Upper lobe of right lung (tissue), 1 donor: ENCODE measurements around the gene RMDN2. TPM values are rescaled to one million over a fixed set of nuclear protein-coding genes. Genes with fewer than 3 reads are reported as not detected.
"Not testable (repeated sequence)": the region's sequence is repeated elsewhere in the genome, so short reads cannot be mapped to it uniquely, and the experiment has no call there.

Experiments
- ATAC-seq: fragments of 200-7000 bp; cut with Tn5 transposase; one replicate; pipeline ENCODE4 v1.9.1; 2020; ENCODE audit warnings: mild to moderate bottlenecking, moderate library complexity
- DNase-seq: peaks from one replicate; pipeline ENCODE4 v3.0.0-alpha.2; 2020
- H3K27ac ChIP-seq: fragments of 200-600 bp; one replicate; pipeline ENCODE4 v1.8.0; 2022
- H3K27me3 ChIP-seq: fragments of 200-600 bp; one replicate; pipeline ENCODE4 v1.8.0; 2022; ENCODE audit warnings: mild to moderate bottlenecking
- H3K36me3 ChIP-seq: fragments of 200-600 bp; one replicate; pipeline ENCODE4 v1.8.0; 2022
- H3K4me1 ChIP-seq: fragments of 200-600 bp; one replicate; pipeline ENCODE4 v1.8.0; 2022
- H3K4me3 ChIP-seq: fragments of 200-600 bp; one replicate; pipeline ENCODE4 v1.8.0; 2022; ENCODE audit warnings: mild to moderate bottlenecking
- H3K9me3 ChIP-seq: fragments of 200-600 bp; one replicate; pipeline ENCODE4 v1.8.0; 2022
- intact Hi-C: fragments of 100-400 bp; cut with DNase I; formaldehyde crosslinking; loops from one replicate; pipeline ENCODE4 v1.11.0; 2022
- total RNA-seq: library from RNA; stranded (reverse); fragmentation: NEBNext Ultra II Directional; extraction: Animal tissue kit (Norgen Biotek cat#: 25700); gene quantifications from one replicate; pipeline ENCODE4 v1.2.1, GENCODE V29; 2021
- TF ChIP-seq, protein P1 (sequence below): fragments of 200-600 bp; IDR thresholded peaks from one replicate; pipeline ENCODE4 v1.8.0; 2022; ENCODE audit warnings: antibody characterized with exemption
- donor health status: DM: no; HTN: yes; CAD: no; lungs with severe emphysema.

The RMDN2 gene
- total RNA-seq, 1 donor from 2014 or later, result 23.1 TPM

DNA sequence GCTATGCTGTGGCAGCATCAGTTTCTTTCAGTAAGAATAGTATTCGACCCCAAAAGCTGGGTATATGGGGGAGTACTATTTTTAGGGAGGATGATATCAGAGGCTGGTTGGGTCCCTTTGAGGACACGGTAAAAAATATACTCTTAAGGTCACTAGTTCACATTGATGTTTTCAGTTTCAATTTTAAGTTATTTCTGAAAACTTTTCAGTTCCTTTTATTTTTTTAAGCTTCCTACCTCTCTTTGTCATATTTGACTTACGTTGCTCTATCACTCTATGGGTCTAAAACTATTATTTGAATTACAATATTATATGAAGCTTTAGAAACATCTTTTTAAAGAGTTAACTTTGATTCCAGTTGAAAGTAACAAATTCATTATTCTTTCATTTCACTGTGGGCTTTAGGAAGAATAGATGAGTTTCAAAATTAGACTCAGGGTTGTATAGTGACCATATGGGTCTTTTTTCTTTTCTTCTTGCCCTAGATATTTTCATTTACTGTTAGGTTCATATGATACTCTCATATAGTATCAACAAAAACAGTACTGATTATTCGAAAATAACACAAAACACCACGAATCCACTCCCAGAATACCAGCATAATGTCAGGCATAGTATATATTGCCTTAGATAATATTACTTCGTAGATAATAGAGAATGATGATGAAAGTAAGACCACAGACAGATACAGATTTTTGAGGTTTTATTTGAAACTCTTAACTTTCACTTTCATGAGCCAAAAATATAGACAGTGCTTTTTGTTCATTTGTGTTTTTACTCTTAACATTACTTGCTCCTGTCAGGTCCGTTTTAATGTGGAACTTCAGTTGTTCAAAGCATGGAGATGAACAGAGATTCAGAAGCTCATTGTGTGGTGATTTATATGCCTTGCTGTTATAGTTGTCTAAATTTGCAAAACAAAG is 9.8 kb downstream of the RMDN2 start:
- ATAC-seq, result no peak
- peak overlapping the region; percentile 13 for H3K4me3 ChIP-seq
- TF ChIP-seq, protein P1, sequence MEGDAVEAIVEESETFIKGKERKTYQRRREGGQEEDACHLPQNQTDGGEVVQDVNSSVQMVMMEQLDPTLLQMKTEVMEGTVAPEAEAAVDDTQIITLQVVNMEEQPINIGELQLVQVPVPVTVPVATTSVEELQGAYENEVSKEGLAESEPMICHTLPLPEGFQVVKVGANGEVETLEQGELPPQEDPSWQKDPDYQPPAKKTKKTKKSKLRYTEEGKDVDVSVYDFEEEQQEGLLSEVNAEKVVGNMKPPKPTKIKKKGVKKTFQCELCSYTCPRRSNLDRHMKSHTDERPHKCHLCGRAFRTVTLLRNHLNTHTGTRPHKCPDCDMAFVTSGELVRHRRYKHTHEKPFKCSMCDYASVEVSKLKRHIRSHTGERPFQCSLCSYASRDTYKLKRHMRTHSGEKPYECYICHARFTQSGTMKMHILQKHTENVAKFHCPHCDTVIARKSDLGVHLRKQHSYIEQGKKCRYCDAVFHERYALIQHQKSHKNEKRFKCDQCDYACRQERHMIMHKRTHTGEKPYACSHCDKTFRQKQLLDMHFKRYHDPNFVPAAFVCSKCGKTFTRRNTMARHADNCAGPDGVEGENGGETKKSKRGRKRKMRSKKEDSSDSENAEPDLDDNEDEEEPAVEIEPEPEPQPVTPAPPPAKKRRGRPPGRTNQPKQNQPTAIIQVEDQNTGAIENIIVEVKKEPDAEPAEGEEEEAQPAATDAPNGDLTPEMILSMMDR, result no peak

DNA sequence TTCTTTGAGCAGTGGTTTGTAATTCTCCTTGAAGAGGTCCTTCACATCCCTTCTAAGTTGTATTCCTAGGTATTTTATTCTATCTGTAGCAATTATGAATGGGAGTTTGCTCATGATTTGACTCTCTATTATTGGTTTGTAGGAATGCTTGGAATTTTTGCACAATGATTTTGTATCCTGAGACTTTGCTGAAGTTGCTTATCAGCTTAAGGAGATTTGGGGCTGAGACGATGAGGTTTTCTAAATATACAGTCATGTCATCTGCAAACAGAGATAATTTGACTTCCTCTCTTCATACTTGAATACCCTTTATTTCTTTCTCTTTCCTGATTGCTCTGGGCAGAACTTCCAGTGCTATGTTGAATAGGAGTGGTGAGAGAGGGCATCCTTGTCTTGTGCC is 12.5 kb downstream of the RMDN2 start:
- intact Hi-C loops, H3K27me3 ChIP-seq, H3K4me3 ChIP-seq, H3K9me3 ChIP-seq, ATAC-seq, H3K27ac ChIP-seq, H3K36me3 ChIP-seq, H3K4me1 ChIP-seq, DNase-seq: not testable (repeated sequence)

More for the DNA sequence above, 9.8 kb downstream of the RMDN2 start:
- no peaks in the 10 kb centered on the region for H3K9me3 ChIP-seq
- H3K27me3 ChIP-seq, result no peaks in the 10 kb centered on the region
- no peaks in the 10 kb centered on the region for H3K36me3 ChIP-seq
- intact Hi-C loops, result no loop called here
- DNase-seq, result no peak
- no peaks in the 10 kb centered on the region for H3K4me1 ChIP-seq
- H3K27ac ChIP-seq, result no peak overlapping the region

DNA sequence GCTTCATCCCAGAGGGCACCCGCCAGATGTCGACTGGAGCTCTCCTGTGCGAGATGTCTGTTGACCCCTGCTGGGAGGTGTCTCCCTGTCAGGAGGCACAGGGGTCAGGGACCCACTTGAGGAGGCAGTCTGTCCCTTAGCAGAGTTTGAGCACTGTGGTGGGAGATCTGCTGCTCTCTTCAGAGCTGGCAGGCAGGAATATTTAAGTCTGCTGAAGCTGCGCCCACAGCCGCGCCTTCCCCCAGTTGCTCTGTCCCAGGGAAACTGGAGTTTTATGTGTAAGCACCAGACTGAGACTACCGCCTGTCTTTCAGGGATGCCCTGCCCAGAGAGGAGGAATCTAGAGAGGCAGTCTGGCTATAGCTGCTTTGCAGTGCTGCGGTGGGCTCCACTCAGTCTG is 16.2 kb downstream of the RMDN2 start:
- H3K27me3 ChIP-seq, intact Hi-C loops, H3K4me1 ChIP-seq, H3K36me3 ChIP-seq, ATAC-seq, H3K9me3 ChIP-seq, H3K4me3 ChIP-seq, H3K27ac ChIP-seq, DNase-seq: not testable (repeated sequence)

DNA sequence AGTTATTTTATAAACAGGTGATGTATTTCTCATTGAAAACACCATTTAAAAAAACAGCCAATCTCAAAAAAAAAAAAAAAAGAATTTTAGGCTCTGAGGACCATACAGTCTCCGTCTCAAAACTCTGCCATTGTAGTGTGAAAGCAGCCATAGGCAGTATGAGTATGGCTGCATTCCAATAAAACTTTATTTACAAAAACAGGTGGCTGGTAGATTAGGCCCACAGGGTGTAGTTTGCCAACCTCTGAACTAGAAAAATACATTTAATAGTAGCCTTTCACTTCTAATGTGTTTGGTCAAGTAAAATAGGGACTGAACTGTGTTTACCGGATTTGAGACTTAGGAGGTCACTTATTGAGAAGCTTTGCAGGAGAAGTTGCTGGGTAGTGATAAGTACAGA is 19.2 kb downstream of the RMDN2 start:
- intact Hi-C loops, result no loop called here
- Histone ChIP-seq H3K27ac (no peak overlapping the region), H3K4me1 (no peaks in the 10 kb centered on the region), H3K36me3 (no peaks in the 10 kb centered on the region), H3K4me3 (no peak overlapping the region), H3K9me3 (no peaks in the 10 kb centered on the region), H3K27me3 (no peaks in the 10 kb centered on the region)
- no peak for ATAC-seq
- DNase-seq, result no peak
- TF ChIP-seq, protein P1, result no peak

DNA sequence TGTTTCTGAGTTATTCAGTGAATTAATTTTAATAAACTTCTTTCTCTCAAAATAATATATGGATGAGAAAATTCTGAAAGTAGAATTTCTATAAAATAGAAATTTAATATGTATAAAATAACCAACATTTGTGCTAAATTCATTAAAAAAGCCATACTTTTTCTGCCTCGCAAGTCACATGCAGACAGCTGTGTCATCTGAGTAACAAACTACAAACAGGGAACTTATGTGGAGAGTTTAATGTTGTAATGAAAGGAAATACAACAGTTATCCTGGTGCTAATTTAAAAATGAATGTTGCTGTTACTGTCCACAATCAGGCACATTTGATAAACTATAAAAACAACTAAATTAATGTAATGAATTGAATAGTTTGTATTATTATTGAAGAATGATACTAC is 22.2 kb downstream of the RMDN2 start:
- intact Hi-C loops, result no loop called here
- no peaks in the 10 kb centered on the region for H3K9me3 ChIP-seq
- H3K27ac ChIP-seq, result no peak overlapping the region
- no peak overlapping the region for H3K4me3 ChIP-seq
- H3K36me3 ChIP-seq, result peaks cover 6% of the 10 kb centered on the region
- ATAC-seq (no peak), DNase-seq (no peak)
- no peaks in the 10 kb centered on the region for H3K27me3 ChIP-seq
- TF ChIP-seq, protein P1, result no peak
- H3K4me1 ChIP-seq, result no peaks in the 10 kb centered on the region

DNA sequence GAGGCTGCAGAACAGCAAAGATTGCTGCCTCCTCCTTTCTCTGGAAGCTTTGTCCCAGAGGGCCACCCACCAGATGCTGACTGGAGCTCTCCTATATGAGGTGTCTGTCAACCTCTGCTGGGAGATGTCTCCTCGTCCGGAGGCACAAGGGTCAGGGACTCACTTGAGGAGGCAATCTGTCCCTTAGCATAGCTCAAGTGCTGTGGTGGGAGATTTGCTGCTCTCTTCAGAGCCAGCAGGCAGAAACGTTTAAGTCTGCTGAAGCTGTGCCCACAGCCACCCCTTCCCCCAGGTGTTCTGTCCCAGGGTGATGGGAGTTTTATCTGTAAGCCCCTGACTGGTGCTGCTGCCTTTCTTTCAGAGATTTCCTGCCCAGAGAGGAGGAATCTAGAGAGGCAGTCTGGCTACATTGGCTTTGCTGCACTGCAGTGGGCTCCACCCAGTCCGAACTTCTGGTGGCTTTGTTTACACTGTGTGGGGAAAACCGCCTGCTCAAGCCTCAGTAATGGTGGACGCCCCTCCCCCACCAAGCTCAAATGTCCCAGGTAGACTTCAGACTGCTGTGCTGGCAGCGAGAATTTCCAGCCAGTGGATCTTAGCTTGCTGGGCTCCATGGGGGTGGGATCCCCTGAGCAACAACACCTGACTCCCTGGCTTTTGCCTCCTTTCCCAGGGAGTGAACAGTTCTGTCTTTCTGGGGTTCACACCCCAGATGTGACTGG is 37.1 kb downstream of the RMDN2 start:
- DNase-seq, result peak; percentile 76
- H3K36me3 ChIP-seq, H3K27ac ChIP-seq, H3K4me3 ChIP-seq, H3K27me3 ChIP-seq, H3K4me1 ChIP-seq, H3K9me3 ChIP-seq, intact Hi-C loops: not testable (repeated sequence)
- peak; percentile 57 for ATAC-seq

DNA sequence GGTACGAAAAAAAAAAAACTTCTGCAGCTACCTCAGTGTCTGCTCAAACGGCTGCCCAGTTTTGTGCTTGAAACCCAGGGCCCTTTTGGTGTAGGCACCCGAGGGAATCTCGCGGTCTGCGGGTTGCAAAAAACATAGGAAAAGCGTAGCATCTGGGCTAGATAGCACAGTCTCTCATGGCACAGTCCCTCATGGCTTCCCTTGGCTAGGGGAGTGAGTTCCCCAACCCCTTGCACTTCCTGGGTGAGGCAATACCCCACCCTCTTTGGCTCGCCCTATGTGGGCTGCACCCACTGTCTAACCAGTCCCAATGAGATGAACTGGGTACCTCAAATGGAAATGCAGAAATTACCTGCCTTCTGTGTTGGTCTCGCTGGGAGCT is 37.6 kb downstream of the RMDN2 start:
- DNase-seq, H3K27ac ChIP-seq, H3K4me3 ChIP-seq, H3K27me3 ChIP-seq, intact Hi-C loops, ATAC-seq, H3K9me3 ChIP-seq, H3K4me1 ChIP-seq, H3K36me3 ChIP-seq: not testable (repeated sequence)

DNA sequence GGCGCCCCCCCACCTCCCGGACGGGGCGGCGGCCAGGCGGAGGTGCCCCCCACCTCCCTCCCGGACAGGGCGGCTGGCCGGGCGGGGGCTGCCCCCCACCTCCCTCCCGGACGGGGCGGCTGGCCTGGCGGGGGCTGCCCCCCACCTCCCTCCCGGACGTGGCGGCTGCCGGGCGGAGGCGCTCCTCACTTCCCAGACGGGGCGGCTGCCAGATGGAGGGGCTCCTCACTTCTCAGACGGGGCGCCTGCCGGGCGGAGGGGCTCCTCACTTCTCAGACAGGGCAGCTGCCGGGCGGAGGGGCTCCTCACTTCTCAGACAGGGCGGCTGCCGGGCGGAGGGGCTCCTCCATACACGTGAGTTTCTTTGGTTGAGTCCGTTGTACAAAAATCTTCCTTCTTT is 38.8 kb downstream of the RMDN2 start:
- H3K36me3 ChIP-seq, ATAC-seq, H3K27me3 ChIP-seq, DNase-seq, H3K9me3 ChIP-seq, intact Hi-C loops, H3K27ac ChIP-seq, H3K4me1 ChIP-seq, H3K4me3 ChIP-seq: not testable (repeated sequence)
